ENCODE results near the gene CCDC92B. TPM values are rescaled to one million over a fixed set of nuclear protein-coding genes. Genes with fewer than 3 reads are reported as not detected.
A peak's percentile ranks its signal among the peaks of the same experiment; 100 is the strongest.

CCDC92B gene
- total RNA-seq (2016; rRNA removed; fragmentation: Illumina TruSeq; extraction: Trizol) (not detected in 2 replicates), polyA plus RNA-seq (2011; rRNA removed) (not detected in 2 replicates), polyA minus RNA-seq (2011; rRNA and poly(A)+ RNA removed; ENCODE audit: low replicate concordance) (2.1 TPM in 1 of 2 replicates, not detected in the other), Bru-seq, nascent RNA (not detected), BruChase-seq, experiment 1, labeled RNA remaining after a 6-hour chase (not detected), BruChase-seq, experiment 2, labeled RNA remaining after a 2-hour chase (not detected)
- total RNA-seq (2016; cell fraction: cytosol; rRNA removed; fragmentation: Illumina TruSeq; extraction: Trizol; ENCODE audit: low read depth), result not detected in 2 replicates
- not detected in 2 replicates for total RNA-seq (2016; cell fraction: insoluble cytoplasmic fraction; rRNA removed; fragmentation: Illumina TruSeq; extraction: Trizol)
- not detected in 2 replicates for total RNA-seq (2016; cell fraction: membrane; rRNA removed; fragmentation: Illumina TruSeq; extraction: Trizol)
- total RNA-seq (2016; cell fraction: nucleus; rRNA removed; fragmentation: Illumina TruSeq; extraction: Trizol), result not detected in 2 replicates
- not detected in 2 replicates for polyA plus RNA-seq (2011; cell fraction: cytosol; rRNA removed)
- not detected in 2 replicates for polyA plus RNA-seq (2011; cell fraction: nucleus; rRNA removed)
- polyA plus RNA-seq (2012), result 0.04 TPM in 1 of 2 replicates, not detected in the other
- not detected in 2 replicates for polyA plus RNA-seq (2016; cell fraction: cytosol; fragmentation: Illumina TruSeq; extraction: Trizol; ENCODE audit: low read depth)
- not detected in 2 replicates for polyA plus RNA-seq (2016; cell fraction: insoluble cytoplasmic fraction; fragmentation: Illumina TruSeq; extraction: Trizol; ENCODE audit: low read depth)
- polyA plus RNA-seq (2016; cell fraction: membrane; fragmentation: Illumina TruSeq; extraction: Trizol; ENCODE audit: low read depth), result not detected in 2 replicates
- not detected in 2 replicates for polyA plus RNA-seq (2016; cell fraction: nucleus; fragmentation: Illumina TruSeq; extraction: Trizol; ENCODE audit: insufficient read depth, low read depth)
- not detected in 2 replicates for polyA minus RNA-seq (2011; cell fraction: cytosol; rRNA and poly(A)+ RNA removed)
- not detected in 2 replicates for polyA minus RNA-seq (2011; cell fraction: nucleus; rRNA and poly(A)+ RNA removed)
- long read RNA-seq, experiment 1, result 0 reads
- long read RNA-seq, experiment 2, result 0 reads

GRCh38 chr17:2749058-2749783 is at the start of gene CCDC92B:
CCDC92B (minus strand) TSS chr17:2749652; CDS start chr17:2735145, 14,507 bp downstream.
- ChIA-PET POLR2A (interaction anchor here (1.1 kb wide), 1 partner anchor 38 kb away, joined by 4 read pairs; no protein-coding TSS in a partner anchor), CTCF (ENCODE audit: low intra/inter-chr PET ratio, low total read pairs) (no interaction called here)
- Histone ChIP-seq H3K4me2 (ENCODE audit: low read depth, low read length) (no peak within 1 kb of the TSS), H3K9me3 (ENCODE audit: low read length) (no peaks in the 10 kb centered on the region), H4K20me1 (ENCODE audit: insufficient read depth, low read length) (peaks cover 6% of the 10 kb centered on the region; the same call in 1 of the 2 replicates), H3K4me1 (ENCODE audit: insufficient read depth, low read length) (no peaks in the 10 kb centered on the region), H2AFZ (ENCODE audit: low read length) (no peak within 1 kb of the TSS), H3K36me3 (replicated peaks in 1 of 2; ENCODE audit: control insufficient read depth in 1 of 2, insufficient read depth in 2 of 2, low read length in 2 of 2) (no peaks in the 10 kb centered on the region), H3K27me3 (ENCODE audit: control insufficient read depth in 1 of 2, insufficient read depth in 2 of 2, low read length in 2 of 2) (peaks cover 2 to 41% of the 10 kb centered on the region in 2 experiments; a peak in 2 of 5 replicates), H3K4me3 (replicated peaks in 1 of 3; ENCODE audit: insufficient read depth in 1 of 3, low read depth in 2 of 3, low read length in 3 of 3) (peak within 1 kb of the TSS in 1 of 3 experiments; percentile 28; a peak in 1 of 6 replicates), H3K79me2 (ENCODE audit: insufficient read depth, low read length) (no peaks in the 10 kb centered on the region), H3K9ac (ENCODE audit: insufficient read depth, low read depth, low read length) (no peak within 1 kb of the TSS), H3K27ac (ENCODE audit: extremely low read length, insufficient read depth, low read length) (no peak within 1 kb of the TSS)
- intact Hi-C loops (cut with micrococcal nuclease; ENCODE audit: unreplicated experiment) (no loop called here), in situ Hi-C loops (cut with HindIII; ENCODE audit: extremely low pct_ligation_motif_present, low pct_unique_long_range_greater_than_20kb) (no loop called here)
- peak; percentile 34 for ATAC-seq
- WGBS (ENCODE audit: low lambda C conversion rate), result 22% methylated on average over 25 of the region's 76 CpGs
- TF ChIP-seq REPIN1 (CRISPR knock-in tag; IDR thresholded peaks at IDR 0.05; ENCODE audit: borderline replicate concordance, low read depth), result no peak
- no peak for TF ChIP-seq ZNF781 (CRISPR knock-in tag; IDR thresholded peaks at IDR 0.05; ENCODE audit: borderline replicate concordance, not compliant biosample characterization)
- TF ChIP-seq ZNF136 (CRISPR knock-in tag; IDR thresholded peaks at IDR 0.05; ENCODE audit: low read depth), result no peak
- no peak for TF ChIP-seq ZNF710 (CRISPR knock-in tag; IDR thresholded peaks at IDR 0.05; ENCODE audit: borderline replicate concordance)
- 0 out of 2 replicates have a peak, but pooled peaks have one; percentile 9 for TF ChIP-seq ZXDC (CRISPR knock-in tag; IDR thresholded peaks at IDR 0.05)
- no peak for FAIRE-seq
- no peak for DNase-seq (ENCODE audit: low spot score)
- no TSS peak for BruUV-seq (replicated peaks)
